A673 (cell line): ENCODE measurements around the gene UBA6. TPM values are rescaled to one million over a fixed set of nuclear protein-coding genes. Genes with fewer than 3 reads are reported as not detected.

Experiments
- BruUV-seq: library from RNA; stranded (reverse); fragments of 400-500 nt; replicated peaks from 2 replicates; lab custom pipeline; 2021; lab: Mats Ljungman, UMichigan
- CTCF ChIA-PET: fragments of 300-600 bp; sonication (Branson Sonifier 250); formaldehyde crosslinking; loops from one replicate; lab custom pipeline; 2022; ENCODE audit warnings: antibody characterized with exemption; lab: Charles Lee
- POLR2A ChIA-PET: fragments of 300-600 bp; sonication (Branson Sonifier 250); formaldehyde crosslinking; loops from one replicate; lab custom pipeline; 2022; ENCODE audit warnings: antibody characterized with exemption; ENCODE audit not compliant: low non-redundant PET; lab: Charles Lee
- DNase-seq: peaks from one replicate; pipeline ENCODE4 v3.0.0-alpha.2; 2015; ENCODE audit warnings: low spot score
- H3K27ac ChIP-seq: fragments of 200-600 bp; sonication (generic); 2 replicates; pipeline ENCODE4 v1.5.1; 2016; ENCODE audit warnings: mixed run types, low read depth, mild to moderate bottlenecking, mixed read lengths, antibody characterized with exemption, low read length; ENCODE audit not compliant: poor library complexity, severe bottlenecking
- H3K27me3 ChIP-seq: fragments of 200-600 bp; sonication (generic); replicated peaks from 2 replicates; pipeline ENCODE4 v1.6.1; 2017; ENCODE audit warnings: mixed run types, low read depth, mild to moderate bottlenecking, mixed read lengths, antibody characterized with exemption, low read length; ENCODE audit not compliant: insufficient read depth, poor library complexity
- H3K36me3 ChIP-seq: fragments of 200-600 bp; sonication (generic); 2 replicates; pipeline ENCODE4 v1.6.1; 2016; ENCODE audit warnings: mixed run types, mild to moderate bottlenecking, mixed read lengths, antibody characterized with exemption, low read length; ENCODE audit not compliant: insufficient read depth, poor library complexity, severe bottlenecking
- H3K4me1 ChIP-seq: fragments of 200-600 bp; sonication (generic); 2 replicates; pipeline ENCODE4 v1.6.1; 2017; ENCODE audit warnings: mixed run types, mild to moderate bottlenecking, mixed read lengths, antibody characterized with exemption, low read length; ENCODE audit not compliant: insufficient read depth, poor library complexity, severe bottlenecking
- H3K4me3 ChIP-seq: fragments of 200-600 bp; sonication (generic); 2 replicates; pipeline ENCODE4 v1.5.1; 2016; ENCODE audit warnings: low read depth, mixed run types, mild to moderate bottlenecking, mixed read lengths, low read length; ENCODE audit not compliant: poor library complexity, severe bottlenecking
- H3K9me3 ChIP-seq: fragments of 200-600 bp; sonication (generic); 2 replicates; pipeline ENCODE4 v1.6.1; 2016; ENCODE audit warnings: mixed run types, low read depth, mild to moderate bottlenecking, mixed read lengths, antibody characterized with exemption, low read length; ENCODE audit not compliant: poor library complexity, severe bottlenecking
- CTCF ChIP-seq: fragments of 300-800, 200-600 bp; sonication (generic); conservative IDR thresholded peaks from 2 replicates; pipeline ENCODE4 v1.5.1; 2017; ENCODE audit warnings: low read depth, mild to moderate bottlenecking, antibody characterized with exemption, low read length, moderate library complexity, mixed read lengths
- EZH2 ChIP-seq: fragments of 200-600 bp; sonication (generic); IDR thresholded peaks from 2 replicates; pipeline ENCODE4 v1.6.1; 2017; ENCODE audit warnings: borderline replicate concordance, low read depth, mild to moderate bottlenecking, mixed read lengths, antibody characterized with exemption, low read length; ENCODE audit not compliant: poor library complexity, severe bottlenecking
- intact Hi-C: fragments of 100-400 bp; cut with micrococcal nuclease; formaldehyde crosslinking; loops from one replicate; pipeline ENCODE4 v1.10.0; 2022; ENCODE audit not compliant: unreplicated experiment
- total RNA-seq: library from RNA; stranded (reverse); gene quantifications from 2 replicates; pipeline ENCODE4 v1.2.3, GENCODE V29; 2021

UBA6 gene
- total RNA-seq, 1 experiment from 2014 or later: 33.2 TPM

GRCh38 chr4:67694662-67695061 lies 6.3 kb downstream of the UBA6 start:
- ChIA-PET POLR2A (no interaction called here), CTCF (no interaction called here)
- no peak overlapping the region for H3K4me3 ChIP-seq
- no peaks in the 10 kb centered on the region for H3K27me3 ChIP-seq
- no peaks in the 10 kb centered on the region for H3K9me3 ChIP-seq
- no peak for DNase-seq
- H3K36me3 ChIP-seq: no peaks in the 10 kb centered on the region
- H3K27ac ChIP-seq: no peak overlapping the region
- TF ChIP-seq CTCF: no peak
- no peak for TF ChIP-seq EZH2
- BruUV-seq: no TSS peak
- intact Hi-C loops: no loop called here
- H3K4me1 ChIP-seq: no peaks in the 10 kb centered on the region

GRCh38 chr4:67691328-67691727 lies 9.6 kb downstream of the UBA6 start:
- Histone ChIP-seq H3K27ac (no peak overlapping the region), H3K9me3 (no peaks in the 10 kb centered on the region), H3K36me3 (no peaks in the 10 kb centered on the region), H3K4me1 (no peaks in the 10 kb centered on the region), H3K27me3 (no peaks in the 10 kb centered on the region), H3K4me3 (no peak overlapping the region)
- intact Hi-C loops: no loop called here
- BruUV-seq: no TSS peak
- no peak for DNase-seq
- POLR2A ChIA-PET: no interaction called here
- CTCF ChIA-PET: interaction anchor here (0.5 kb wide), 1 partner anchor 13 kb away, joined by 5 read pairs; no protein-coding TSS in a partner anchor
- TF ChIP-seq EZH2 (no peak), CTCF (no peak)

GRCh38 chr4:67687636-67688035 lies 13.3 kb downstream of the UBA6 start:
- H3K4me3 ChIP-seq: no peak overlapping the region
- DNase-seq: no peak
- H3K27ac ChIP-seq: no peak overlapping the region
- POLR2A ChIA-PET: no interaction called here
- BruUV-seq: no TSS peak
- no peaks in the 10 kb centered on the region for H3K4me1 ChIP-seq
- H3K36me3 ChIP-seq: no peaks in the 10 kb centered on the region
- no peaks in the 10 kb centered on the region for H3K27me3 ChIP-seq
- H3K9me3 ChIP-seq: no peaks in the 10 kb centered on the region
- no peak for TF ChIP-seq EZH2
- no peak for TF ChIP-seq CTCF
- intact Hi-C loops: no loop called here
- CTCF ChIA-PET: no interaction called here
